HG02981 (cell line): Measurements from ENCODE around the gene MBLAC2.

Experiments used
- ATAC-seq: cut with Tn5 transposase; IDR thresholded peaks from one replicate; pipeline ENCODE4 v1.9.1; 2021; ENCODE audit warnings: mild to moderate bottlenecking, moderate library complexity; ENCODE audit not compliant: unreplicated experiment

MBLAC2 gene

GRCh38 chr5:90474235-90475107 is at the start of gene MBLAC2, which contains the start of gene POLR3G:
TSS of gene MBLAC2 (minus strand) at chr5:90474771. CDS start at chr5:90474292, 479 bp downstream.
TSS of gene POLR3G (plus strand) at chr5:90474864. CDS start at chr5:90485568, 10,704 bp downstream.
- peak; percentile 84 for ATAC-seq

GRCh38 chr5:90519081-90519480 is 44.5 kb upstream of the MBLAC2 start:
- ATAC-seq, result no peak

DNA sequence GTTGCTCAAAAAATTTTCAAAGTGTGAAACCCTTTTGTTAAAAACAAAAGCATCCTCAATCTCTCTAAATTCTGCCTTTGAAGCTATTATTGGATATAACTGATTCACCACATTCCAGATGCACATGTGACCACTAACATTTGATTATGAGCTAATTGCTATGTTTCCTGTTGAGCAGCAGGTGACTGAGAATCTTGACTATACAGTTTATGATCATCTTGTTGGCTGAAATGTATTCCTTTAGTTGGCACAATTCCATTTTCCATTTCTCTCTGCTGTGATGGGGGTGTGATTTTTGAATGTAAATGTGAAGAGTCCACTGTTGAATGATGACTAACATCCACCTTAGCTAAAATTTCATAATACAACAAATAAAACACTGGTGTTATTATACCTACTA is 44.1 kb upstream of the MBLAC2 start:
- ATAC-seq, result no peak

- ATAC-seq, result no peak
These were observed 39.9 kb upstream of the MBLAC2 start for GRCh38 chr5:90514520-90514919.

- ATAC-seq, result no peak
These were observed 35.9 kb upstream of the MBLAC2 start for GRCh38 chr5:90510438-90510837.

DNA sequence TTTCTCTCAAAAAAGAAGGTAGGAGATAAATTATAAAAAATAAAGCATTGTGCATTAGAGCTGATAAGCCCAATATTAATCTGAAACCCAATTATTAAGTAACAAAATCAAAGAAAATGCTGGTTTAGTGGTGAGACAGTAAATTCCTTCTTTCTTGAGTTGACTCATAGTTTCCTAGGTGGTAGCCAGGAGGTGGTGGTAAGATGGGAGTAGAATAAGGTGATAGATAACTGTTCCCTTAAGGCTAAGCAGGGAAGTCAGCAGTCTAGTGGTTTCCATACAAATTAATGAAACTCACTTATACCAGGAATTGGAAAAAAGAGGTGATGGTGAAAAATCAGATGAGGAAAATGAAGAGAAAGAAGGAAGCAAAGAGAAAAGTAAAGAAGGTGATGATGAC is 31.6 kb upstream of the MBLAC2 start:
- ATAC-seq, result no peak

- no peak for ATAC-seq
These were observed 30.2 kb upstream of the MBLAC2 start for GRCh38 chr5:90504743-90505142.

- no peak for ATAC-seq
These were observed 29.0 kb upstream of the MBLAC2 start for GRCh38 chr5:90503596-90503995.

GRCh38 chr5:90495146-90495545 is 20.6 kb upstream of the MBLAC2 start:
- no peak for ATAC-seq

DNA sequence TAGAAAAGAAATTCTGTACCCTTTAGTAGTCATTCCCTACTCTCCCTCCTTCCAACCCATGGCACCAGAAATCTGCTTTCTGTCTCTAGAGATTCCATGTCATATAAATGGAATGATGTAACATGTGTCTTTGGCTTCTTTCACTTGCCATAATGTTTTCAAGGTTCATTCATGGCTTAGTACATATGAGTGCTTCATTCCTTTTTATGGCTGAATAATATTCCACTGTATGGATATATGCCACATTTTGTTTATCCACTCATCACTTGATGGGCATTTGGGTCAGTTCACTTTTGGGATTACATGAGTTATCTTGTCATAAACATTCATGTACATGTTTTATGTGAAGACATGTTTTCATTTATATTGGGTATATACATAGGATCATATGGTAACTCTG is 19.5 kb upstream of the MBLAC2 start:
- no peak for ATAC-seq

- no peak for ATAC-seq
These were observed 14.2 kb upstream of the MBLAC2 start for GRCh38 chr5:90488791-90489190.

GRCh38 chr5:90484540-90484939 is 10.0 kb upstream of the MBLAC2 start:
- no peak for ATAC-seq

GRCh38 chr5:90483206-90483605 is 8.6 kb upstream of the MBLAC2 start:
- ATAC-seq, result no peak

DNA sequence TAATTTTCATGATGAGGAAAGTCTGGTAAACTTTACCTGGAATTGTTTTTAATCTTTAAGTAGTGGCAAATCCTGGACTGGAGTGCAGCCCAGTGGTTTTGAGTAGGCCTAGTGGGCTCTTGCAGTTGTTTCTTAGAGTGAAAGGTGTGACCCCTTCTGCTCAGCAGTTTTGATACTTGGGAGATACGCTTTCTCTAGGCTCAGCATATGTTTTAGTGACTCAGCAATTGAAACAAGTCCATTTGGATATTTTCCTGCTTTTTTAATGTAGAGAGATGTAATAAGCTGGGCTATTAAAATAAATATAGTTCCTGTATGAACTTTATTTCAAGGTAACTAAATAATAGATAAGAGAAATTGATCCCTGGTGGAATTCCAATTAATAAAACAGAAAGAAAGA is 6.1 kb upstream of the MBLAC2 start:
- no peak for ATAC-seq

GRCh38 chr5:90479611-90480385 is 5.2 kb upstream of the MBLAC2 start:
- ATAC-seq, result no peak

DNA sequence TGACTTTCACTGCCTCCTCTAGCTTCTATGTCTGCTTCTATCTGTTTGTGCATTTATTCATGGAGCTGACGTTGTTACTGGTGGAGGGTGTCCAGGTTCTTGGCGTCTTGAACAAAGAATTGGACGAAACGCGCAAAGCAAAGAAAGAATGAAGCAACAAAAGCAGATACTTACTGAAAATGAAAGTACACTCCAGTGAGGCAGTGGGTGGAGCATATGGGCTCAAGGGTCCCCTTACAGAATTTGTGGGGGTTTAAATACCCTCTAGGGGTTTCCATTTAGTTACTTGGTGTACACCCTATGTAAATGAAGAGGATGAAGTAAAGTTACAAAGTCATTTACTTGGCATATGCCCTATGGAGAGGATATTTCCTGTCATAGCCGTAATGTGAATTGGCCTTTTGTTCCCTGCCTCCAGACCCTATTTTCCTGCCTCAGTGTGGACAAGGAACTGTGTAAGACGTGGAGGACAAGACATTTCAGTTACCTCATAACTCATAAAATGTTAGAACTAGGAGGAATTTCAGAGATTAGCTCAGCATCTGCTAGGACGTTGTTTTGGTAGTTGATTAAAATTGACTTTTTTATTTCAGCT is 3.1 kb upstream of the MBLAC2 start:
- ATAC-seq, result no peak

GRCh38 chr5:90477073-90477472 is 2.5 kb upstream of the MBLAC2 start:
- no peak for ATAC-seq

DNA sequence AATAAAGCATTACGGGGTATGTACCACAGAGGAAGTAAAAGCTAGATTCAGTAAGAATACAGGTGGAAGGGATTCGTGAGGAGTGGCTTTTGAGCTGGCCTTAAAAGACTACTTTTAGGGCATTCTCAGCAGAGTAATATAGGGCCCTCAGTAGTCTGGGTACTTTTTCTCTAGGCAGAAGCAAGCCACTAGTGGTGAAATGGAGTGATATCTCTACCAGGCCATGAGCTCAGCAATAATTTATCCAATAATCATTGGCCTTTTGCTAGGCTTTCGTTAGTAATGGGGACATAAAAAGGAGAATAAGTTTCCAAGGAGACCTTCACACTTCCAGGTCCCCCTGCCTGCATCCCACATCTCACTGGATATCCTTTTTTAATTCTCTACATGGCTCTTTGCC is 1.8 kb upstream of the MBLAC2 start:
- ATAC-seq, result no peak

DNA sequence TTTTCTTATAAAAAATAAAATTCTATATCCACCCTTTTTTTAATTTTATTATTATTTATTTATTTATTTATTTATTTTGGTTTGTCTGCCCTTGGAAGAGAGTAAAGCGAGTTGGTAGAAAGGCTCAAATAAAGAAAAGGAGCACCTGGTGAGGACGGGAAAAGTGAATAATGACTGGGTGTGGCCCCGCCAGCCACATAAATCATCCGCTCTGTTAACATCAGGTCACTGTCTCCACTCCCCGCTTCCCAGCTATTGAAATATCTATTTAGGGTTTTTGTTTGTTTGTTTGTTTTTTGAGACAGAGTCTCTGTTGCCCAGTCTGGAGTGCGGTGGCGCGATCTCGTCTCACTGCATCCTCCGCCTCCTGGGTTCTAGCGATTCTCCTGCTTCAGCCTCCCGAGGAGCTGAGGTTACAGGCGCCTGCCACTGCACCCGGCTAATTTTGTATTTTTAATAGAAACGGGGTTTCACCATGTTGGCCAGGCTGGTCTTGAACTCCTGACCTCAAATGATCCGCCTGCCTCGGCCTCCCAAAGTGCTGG is 937 bp upstream of the MBLAC2 start:
- ATAC-seq, result no peak

- ATAC-seq, result peak; percentile 7
These were observed 956 bp downstream of the MBLAC2 start for GRCh38 chr5:90473396-90474234.
